Neural cell (in vitro differentiated cells): ENCODE measurements around the gene EML4. TPM values are rescaled to one million over a fixed set of nuclear protein-coding genes. Genes with fewer than 3 reads are reported as not detected.

Source experiments
- H2AFZ ChIP-seq: fragments of 200-600, 300-800 bp; sonication (generic), shearing (Covaris generic); 2 replicates; pipeline ENCODE4 v1.6.0; 2014; ENCODE audit warnings: low read depth, mild to moderate bottlenecking, antibody characterized with exemption, low read length, moderate library complexity
- H3F3A ChIP-seq: fragments of 200-600 bp; shearing (Covaris generic); 2 replicates; pipeline ENCODE4 v1.6.1; 2016; ENCODE audit warnings: mild to moderate bottlenecking, moderate library complexity, mixed read lengths, antibody characterized with exemption, low read length; ENCODE audit not compliant: insufficient read depth, poor library complexity, severe bottlenecking
- H3K27ac ChIP-seq: fragments of 200-600, 300-800 bp; sonication (generic), shearing (Covaris generic); 2 replicates; pipeline ENCODE4 v1.5.1; 2014; ENCODE audit warnings: mild to moderate bottlenecking, low read length, moderate library complexity
- H3K27me3 ChIP-seq: fragments of 300-800, 200-600 bp; sonication (generic), shearing (Covaris generic); 2 replicates; pipeline ENCODE4 v1.6.0; 2014; ENCODE audit warnings: mild to moderate bottlenecking, low read depth, low read length, moderate library complexity; ENCODE audit not compliant: insufficient read depth
- H3K36me3 ChIP-seq: fragments of 300-800, 200-600 bp; sonication (generic), shearing (Covaris generic); 2 replicates; pipeline ENCODE4 v1.5.1; 2014; ENCODE audit warnings: mild to moderate bottlenecking, antibody characterized with exemption, low read length, moderate library complexity; ENCODE audit not compliant: insufficient read depth
- H3K4me2 ChIP-seq: fragments of 300-800, 200-600 bp; sonication (generic), shearing (Covaris generic); 2 replicates; pipeline ENCODE4 v1.6.0; 2014; ENCODE audit warnings: mild to moderate bottlenecking, low read length
- H3K4me3 ChIP-seq: fragments of 300-800, 200-600 bp; sonication (generic), shearing (Covaris generic); 2 replicates; pipeline ENCODE4 v1.5.1; 2014; ENCODE audit warnings: mild to moderate bottlenecking, low read length, moderate library complexity
- H3K79me2 ChIP-seq: fragments of 200-600 bp; shearing (Covaris generic); replicated peaks from 2 replicates; pipeline ENCODE4 v1.6.0; 2014; ENCODE audit warnings: mild to moderate bottlenecking, low read length, moderate library complexity; ENCODE audit not compliant: insufficient read depth
- H3K9ac ChIP-seq: fragments of 300-800, 200-600 bp; sonication (generic), shearing (Covaris generic); 2 replicates; pipeline ENCODE4 v1.6.1; 2016; ENCODE audit warnings: mild to moderate bottlenecking, low read length, mixed read lengths
- H3K9me2 ChIP-seq: fragments of 200-600 bp; shearing (Covaris generic); 2 replicates; pipeline ENCODE4 v1.6.1; 2016; ENCODE audit warnings: mild to moderate bottlenecking, low read length, mixed read lengths; ENCODE audit not compliant: insufficient read depth
- H3K9me3 ChIP-seq: fragments of 200-600, 300-800 bp; sonication (generic), shearing (Covaris generic); 2 replicates; pipeline ENCODE4 v1.6.1; 2016; ENCODE audit warnings: mild to moderate bottlenecking, mixed run types, low read length, moderate library complexity, mixed read lengths
- H4K20me1 ChIP-seq: fragments of 200-600 bp; shearing (Covaris generic); 2 replicates; pipeline ENCODE4 v1.6.1; 2016; ENCODE audit warnings: mild to moderate bottlenecking, mixed run types; ENCODE audit not compliant: insufficient read depth
- EP300 ChIP-seq: fragments of 450-650 bp; conservative IDR thresholded peaks from 2 replicates; pipeline ENCODE4 v1.6.1; 2014; ENCODE audit warnings: antibody characterized with exemption, mild to moderate bottlenecking, moderate library complexity; ENCODE audit not compliant: poor library complexity, severe bottlenecking
- EZH2 ChIP-seq: fragments of 200-600, 300-800 bp; shearing (Covaris generic), sonication (generic); IDR thresholded peaks from 2 replicates; pipeline ENCODE4 v1.6.1; 2014; ENCODE audit warnings: antibody characterized with exemption, low read length, borderline replicate concordance, mild to moderate bottlenecking; ENCODE audit not compliant: insufficient read depth, poor library complexity, severe bottlenecking
- MXI1 ChIP-seq: fragments of 450-650 bp; conservative IDR thresholded peaks from 2 replicates; pipeline ENCODE4 v1.6.1; 2014; ENCODE audit warnings: antibody characterized with exemption, mild to moderate bottlenecking; ENCODE audit not compliant: poor library complexity, severe bottlenecking
- POLR2AphosphoS5 ChIP-seq: IDR thresholded peaks from 2 replicates; pipeline ENCODE4 v1.6.1; 2012
- RAD21 ChIP-seq: fragments of 450-650 bp; conservative IDR thresholded peaks from 2 replicates; pipeline ENCODE4 v1.6.1; 2014; ENCODE audit warnings: antibody characterized with exemption, mild to moderate bottlenecking, moderate library complexity
- SMC3 ChIP-seq: fragments of 450-650 bp; conservative IDR thresholded peaks from 2 replicates; pipeline ENCODE4 v1.6.1; 2014; ENCODE audit warnings: antibody characterized with exemption, mild to moderate bottlenecking, moderate library complexity; ENCODE audit not compliant: poor library complexity
- TAF1 ChIP-seq: IDR thresholded peaks from 2 replicates; pipeline ENCODE4 v1.6.1; 2012; ENCODE audit warnings: low read depth
- polyA plus RNA-seq: library from polyadenylated mRNA; depleted of rRNA; stranded (reverse); fragments of >200 nt; gene quantifications from 2 replicates; pipeline ENCODE4 v1.2.3, GENCODE V29; 2014
- TF ChIP-seq, protein P1 (sequence below): IDR thresholded peaks from 2 replicates; pipeline ENCODE4 v1.6.1; 2012; ENCODE audit warnings: borderline replicate concordance
- TF ChIP-seq, protein P2 (sequence below): fragments of 450-650 bp; IDR thresholded peaks from 2 replicates; pipeline ENCODE4 v1.5.1; 2014; ENCODE audit warnings: antibody characterized with exemption, mild to moderate bottlenecking, moderate library complexity; ENCODE audit not compliant: poor library complexity, severe bottlenecking

The EML4 gene
- polyA plus RNA-seq, 1 donor from 2014 or later = 33.9 TPM

DNA sequence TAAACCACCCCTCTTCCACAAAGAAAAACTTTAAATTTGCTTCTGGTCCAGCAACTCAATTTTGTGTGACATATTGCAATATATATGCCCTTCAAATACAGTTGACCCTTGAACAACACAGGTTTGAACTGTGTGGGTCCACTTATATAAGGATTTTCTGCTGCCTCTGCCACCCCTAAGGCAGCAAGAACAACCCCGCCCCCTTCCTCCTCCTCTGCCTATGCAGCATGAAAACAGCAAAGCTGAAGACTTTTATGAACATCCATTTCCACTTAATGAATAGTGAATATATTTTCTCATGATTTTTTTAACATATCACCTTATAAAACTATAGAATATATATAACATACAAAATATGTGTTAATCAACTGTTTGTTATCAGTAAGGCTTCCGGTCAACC lies 58.3 kb downstream of the EML4 start:
- Histone ChIP-seq H2AFZ (no peak overlapping the region), H3K4me3 (no peak overlapping the region), H3K9me3 (no peaks in the 10 kb centered on the region), H3F3A (no peaks in the 10 kb centered on the region), H3K27ac (no peak overlapping the region), H3K79me2 (no peaks in the 10 kb centered on the region), H3K4me2 (no peak overlapping the region), H3K9me2 (no peaks in the 10 kb centered on the region), H3K9ac (no peak overlapping the region), H3K27me3 (no peaks in the 10 kb centered on the region), H4K20me1 (no peaks in the 10 kb centered on the region), H3K36me3 (no peaks in the 10 kb centered on the region)
- TF ChIP-seq SMC3 (no peak), EP300 (no peak), EZH2 (no peak), TAF1 (no peak), MXI1 (no peak), POLR2AphosphoS5 (no peak), RAD21 (no peak)
- TF ChIP-seq, protein P1, sequence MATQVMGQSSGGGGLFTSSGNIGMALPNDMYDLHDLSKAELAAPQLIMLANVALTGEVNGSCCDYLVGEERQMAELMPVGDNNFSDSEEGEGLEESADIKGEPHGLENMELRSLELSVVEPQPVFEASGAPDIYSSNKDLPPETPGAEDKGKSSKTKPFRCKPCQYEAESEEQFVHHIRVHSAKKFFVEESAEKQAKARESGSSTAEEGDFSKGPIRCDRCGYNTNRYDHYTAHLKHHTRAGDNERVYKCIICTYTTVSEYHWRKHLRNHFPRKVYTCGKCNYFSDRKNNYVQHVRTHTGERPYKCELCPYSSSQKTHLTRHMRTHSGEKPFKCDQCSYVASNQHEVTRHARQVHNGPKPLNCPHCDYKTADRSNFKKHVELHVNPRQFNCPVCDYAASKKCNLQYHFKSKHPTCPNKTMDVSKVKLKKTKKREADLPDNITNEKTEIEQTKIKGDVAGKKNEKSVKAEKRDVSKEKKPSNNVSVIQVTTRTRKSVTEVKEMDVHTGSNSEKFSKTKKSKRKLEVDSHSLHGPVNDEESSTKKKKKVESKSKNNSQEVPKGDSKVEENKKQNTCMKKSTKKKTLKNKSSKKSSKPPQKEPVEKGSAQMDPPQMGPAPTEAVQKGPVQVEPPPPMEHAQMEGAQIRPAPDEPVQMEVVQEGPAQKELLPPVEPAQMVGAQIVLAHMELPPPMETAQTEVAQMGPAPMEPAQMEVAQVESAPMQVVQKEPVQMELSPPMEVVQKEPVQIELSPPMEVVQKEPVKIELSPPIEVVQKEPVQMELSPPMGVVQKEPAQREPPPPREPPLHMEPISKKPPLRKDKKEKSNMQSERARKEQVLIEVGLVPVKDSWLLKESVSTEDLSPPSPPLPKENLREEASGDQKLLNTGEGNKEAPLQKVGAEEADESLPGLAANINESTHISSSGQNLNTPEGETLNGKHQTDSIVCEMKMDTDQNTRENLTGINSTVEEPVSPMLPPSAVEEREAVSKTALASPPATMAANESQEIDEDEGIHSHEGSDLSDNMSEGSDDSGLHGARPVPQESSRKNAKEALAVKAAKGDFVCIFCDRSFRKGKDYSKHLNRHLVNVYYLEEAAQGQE = no peak
- TF ChIP-seq, protein P2, sequence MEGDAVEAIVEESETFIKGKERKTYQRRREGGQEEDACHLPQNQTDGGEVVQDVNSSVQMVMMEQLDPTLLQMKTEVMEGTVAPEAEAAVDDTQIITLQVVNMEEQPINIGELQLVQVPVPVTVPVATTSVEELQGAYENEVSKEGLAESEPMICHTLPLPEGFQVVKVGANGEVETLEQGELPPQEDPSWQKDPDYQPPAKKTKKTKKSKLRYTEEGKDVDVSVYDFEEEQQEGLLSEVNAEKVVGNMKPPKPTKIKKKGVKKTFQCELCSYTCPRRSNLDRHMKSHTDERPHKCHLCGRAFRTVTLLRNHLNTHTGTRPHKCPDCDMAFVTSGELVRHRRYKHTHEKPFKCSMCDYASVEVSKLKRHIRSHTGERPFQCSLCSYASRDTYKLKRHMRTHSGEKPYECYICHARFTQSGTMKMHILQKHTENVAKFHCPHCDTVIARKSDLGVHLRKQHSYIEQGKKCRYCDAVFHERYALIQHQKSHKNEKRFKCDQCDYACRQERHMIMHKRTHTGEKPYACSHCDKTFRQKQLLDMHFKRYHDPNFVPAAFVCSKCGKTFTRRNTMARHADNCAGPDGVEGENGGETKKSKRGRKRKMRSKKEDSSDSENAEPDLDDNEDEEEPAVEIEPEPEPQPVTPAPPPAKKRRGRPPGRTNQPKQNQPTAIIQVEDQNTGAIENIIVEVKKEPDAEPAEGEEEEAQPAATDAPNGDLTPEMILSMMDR = no peak

DNA sequence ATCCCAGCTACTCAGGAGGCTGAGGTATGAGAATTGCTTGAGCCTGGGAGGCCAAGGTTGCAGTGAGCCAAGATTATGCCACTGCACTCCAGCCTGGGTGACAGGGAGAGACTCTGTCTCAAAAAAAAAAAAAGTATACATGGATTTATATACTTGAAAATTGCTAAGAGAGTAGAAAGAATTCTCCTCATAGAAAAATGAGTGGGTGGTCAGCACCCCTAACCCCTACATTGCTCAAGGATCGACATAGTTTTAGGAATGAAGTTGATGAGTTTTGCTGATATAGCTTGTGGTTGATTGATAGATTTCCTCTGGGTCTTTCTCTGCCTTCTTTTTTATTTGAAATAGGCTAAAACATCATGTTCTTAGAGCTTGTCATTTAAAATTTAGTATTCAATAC lies 58.9 kb downstream of the EML4 start:
- H2AFZ ChIP-seq = no peak overlapping the region
- H3K9ac ChIP-seq = no peak overlapping the region
- H3K4me3 ChIP-seq = no peak overlapping the region
- no peaks in the 10 kb centered on the region for H4K20me1 ChIP-seq
- H3K9me3 ChIP-seq = no peaks in the 10 kb centered on the region
- H3K4me2 ChIP-seq = no peak overlapping the region
- H3K27me3 ChIP-seq = no peaks in the 10 kb centered on the region
- TF ChIP-seq MXI1 = no peak
- TF ChIP-seq RAD21 = no peak
- no peak for TF ChIP-seq EP300
- TF ChIP-seq SMC3 = no peak
- TF ChIP-seq, protein P2 = no peak
- TF ChIP-seq, protein P1 = no peak
- no peak for TF ChIP-seq POLR2AphosphoS5
- no peak for TF ChIP-seq EZH2
- H3K27ac ChIP-seq = no peak overlapping the region
- H3K9me2 ChIP-seq = no peaks in the 10 kb centered on the region
- no peaks in the 10 kb centered on the region for H3K36me3 ChIP-seq
- no peaks in the 10 kb centered on the region for H3K79me2 ChIP-seq
- no peaks in the 10 kb centered on the region for H3F3A ChIP-seq
